WTC11 (cell line): ENCODE results near the gene TFPT. TPM values are rescaled to one million over a fixed set of nuclear protein-coding genes. Genes with fewer than 3 reads are reported as not detected.

ENCODE experiments used
- ATAC-seq: fragments of 200-7000 bp; cut with Tn5 transposase; 2 replicates; pipeline ENCODE4 v1.10.0; 2021; ENCODE audit warnings: mild to moderate bottlenecking, moderate library complexity
- CTCF ChIA-PET: fragments of 300-600 bp; sonication (Branson Sonifier 250); formaldehyde crosslinking; loops from one replicate; lab custom pipeline; 2021; ENCODE audit warnings: antibody characterized with exemption; lab: Charles Lee
- POLR2A ChIA-PET: fragments of 350-600 bp; sonication (Branson Sonifier 250); formaldehyde crosslinking; loops from one replicate; lab custom pipeline; 2021; ENCODE audit warnings: antibody characterized with exemption; lab: Charles Lee
- DNase-seq: peaks from one replicate; pipeline ENCODE4 v3.0.0; 2021; ENCODE audit warnings: low spot score
- H3K27ac Mint-ChIP-seq: 2 replicates; pipeline ENCODE4 v1.8.0; 2021; ENCODE audit warnings: mixed read lengths
- H3K27me3 Mint-ChIP-seq: 2 replicates; pipeline ENCODE4 v1.8.0; 2021; ENCODE audit warnings: low read depth, mild to moderate bottlenecking, moderate library complexity, mixed read lengths
- H3K36me3 Mint-ChIP-seq: 2 replicates; pipeline ENCODE4 v1.8.0; 2021; ENCODE audit warnings: mixed read lengths
- H3K4me1 Mint-ChIP-seq: 2 replicates; pipeline ENCODE4 v1.8.0; 2022; ENCODE audit warnings: mixed read lengths
- H3K4me3 Mint-ChIP-seq: 2 replicates; pipeline ENCODE4 v1.8.0; 2021; ENCODE audit warnings: mild to moderate bottlenecking, moderate library complexity, mixed read lengths
- H3K9me3 Mint-ChIP-seq: 2 replicates; pipeline ENCODE4 v1.8.0; 2021; ENCODE audit warnings: mixed read lengths
- ELF4 ChIP-seq: sonication (generic); formaldehyde crosslinking; IDR thresholded peaks from 2 replicates; pipeline ENCODE4 v1.8.1; 2022; ENCODE audit warnings: low read depth, mild to moderate bottlenecking, moderate library complexity, missing genetic modification reagents
- ETV6 ChIP-seq: sonication (generic); formaldehyde crosslinking; IDR thresholded peaks from 2 replicates; pipeline ENCODE4 v1.8.1; 2022; ENCODE audit warnings: mild to moderate bottlenecking, missing genetic modification reagents
- GRHL2 ChIP-seq: fragments of 250-450 bp; sonication (Bioruptor Pico); IDR thresholded peaks from 2 replicates; pipeline ENCODE4 v1.8.0; 2022; ENCODE audit warnings: mild to moderate bottlenecking, moderate library complexity; ENCODE audit not compliant: insufficient replicate concordance, severe bottlenecking
- MYBL2 ChIP-seq: sonication (generic); formaldehyde crosslinking; IDR thresholded peaks from 2 replicates; pipeline ENCODE4 v1.8.1; 2023; ENCODE audit warnings: mild to moderate bottlenecking, moderate library complexity, missing genetic modification reagents
- NR1H2 ChIP-seq: sonication (generic); formaldehyde crosslinking; IDR thresholded peaks from 2 replicates; pipeline ENCODE4 v1.9.0; 2021; ENCODE audit warnings: mild to moderate bottlenecking, moderate library complexity, missing genetic modification reagents
- NR2C2 ChIP-seq: sonication (generic); formaldehyde crosslinking; IDR thresholded peaks from 2 replicates; pipeline ENCODE4 v1.8.0; 2022; ENCODE audit warnings: mild to moderate bottlenecking, missing genetic modification reagents
- SMAD3 ChIP-seq: sonication (generic); formaldehyde crosslinking; IDR thresholded peaks from 2 replicates; pipeline ENCODE4 v1.8.0; 2022; ENCODE audit warnings: missing genetic modification reagents, mild to moderate bottlenecking, borderline replicate concordance
- SOX15 ChIP-seq: fragments of 250-450 bp; sonication (Bioruptor Pico); IDR thresholded peaks from 2 replicates; pipeline ENCODE4 v1.9.0; 2021; ENCODE audit warnings: mild to moderate bottlenecking
- TCF7 ChIP-seq: sonication (generic); formaldehyde crosslinking; IDR thresholded peaks from 2 replicates; pipeline ENCODE4 v1.8.0; 2022; ENCODE audit warnings: mild to moderate bottlenecking, low read depth, missing genetic modification reagents, moderate library complexity
- ZBTB21 ChIP-seq: sonication (generic); formaldehyde crosslinking; IDR thresholded peaks from 2 replicates; pipeline ENCODE4 v1.8.1; 2023; ENCODE audit warnings: mild to moderate bottlenecking, missing genetic modification reagents, borderline replicate concordance
- ZNF121 ChIP-seq: sonication (generic); formaldehyde crosslinking; IDR thresholded peaks from 2 replicates; pipeline ENCODE4 v1.8.0; 2023; ENCODE audit warnings: missing genetic modification reagents
- ZNF317 ChIP-seq: sonication (generic); formaldehyde crosslinking; IDR thresholded peaks from 2 replicates; pipeline ENCODE4 v1.8.1; 2023; ENCODE audit warnings: low read depth, mild to moderate bottlenecking, moderate library complexity, missing genetic modification reagents, borderline replicate concordance
- ZNF671 ChIP-seq: fragments of 250-450 bp; sonication (Bioruptor Pico); IDR thresholded peaks from 2 replicates; pipeline ENCODE4 v1.8.0; 2021; ENCODE audit warnings: mild to moderate bottlenecking
- total RNA-seq: library from RNA; stranded (reverse); gene quantifications from 3 replicates; pipeline ENCODE4 v1.2.3, GENCODE V29; 2021
- TF ChIP-seq, protein P1 (sequence below): fragments of 250-450 bp; sonication (Bioruptor Pico); IDR thresholded peaks from 2 replicates; pipeline ENCODE4 v2.1.2; 2022; ENCODE audit warnings: mild to moderate bottlenecking, moderate library complexity
- TF ChIP-seq, protein P2 (sequence below): sonication (generic); formaldehyde crosslinking; IDR thresholded peaks from 2 replicates; pipeline ENCODE4 v1.8.1; 2023; ENCODE audit warnings: mild to moderate bottlenecking, missing genetic modification reagents, moderate library complexity
- TF ChIP-seq, protein P3 (sequence below): sonication (generic); formaldehyde crosslinking; IDR thresholded peaks from 2 replicates; pipeline ENCODE4 v1.8.0; 2022; ENCODE audit warnings: mild to moderate bottlenecking, missing genetic modification reagents
- TF ChIP-seq, protein P4 (sequence below): sonication (generic); formaldehyde crosslinking; IDR thresholded peaks from 2 replicates; pipeline ENCODE4 v1.8.1; 2023; ENCODE audit warnings: mild to moderate bottlenecking, missing genetic modification reagents
- TF ChIP-seq, protein P5 (sequence below): fragments of 250-450 bp; sonication (Bioruptor Pico); IDR thresholded peaks from 2 replicates; pipeline ENCODE4 v1.9.0; 2021; ENCODE audit warnings: moderate library complexity, mild to moderate bottlenecking, inconsistent platforms, borderline replicate concordance
- TF ChIP-seq, protein P6 (sequence below): sonication (generic); formaldehyde crosslinking; IDR thresholded peaks from 2 replicates; pipeline ENCODE4 v1.8.1; 2023; ENCODE audit warnings: mild to moderate bottlenecking, missing genetic modification reagents, moderate library complexity

TFPT gene
- total RNA-seq, 1 experiment from 2014 or later = 24.6 TPM

DNA sequence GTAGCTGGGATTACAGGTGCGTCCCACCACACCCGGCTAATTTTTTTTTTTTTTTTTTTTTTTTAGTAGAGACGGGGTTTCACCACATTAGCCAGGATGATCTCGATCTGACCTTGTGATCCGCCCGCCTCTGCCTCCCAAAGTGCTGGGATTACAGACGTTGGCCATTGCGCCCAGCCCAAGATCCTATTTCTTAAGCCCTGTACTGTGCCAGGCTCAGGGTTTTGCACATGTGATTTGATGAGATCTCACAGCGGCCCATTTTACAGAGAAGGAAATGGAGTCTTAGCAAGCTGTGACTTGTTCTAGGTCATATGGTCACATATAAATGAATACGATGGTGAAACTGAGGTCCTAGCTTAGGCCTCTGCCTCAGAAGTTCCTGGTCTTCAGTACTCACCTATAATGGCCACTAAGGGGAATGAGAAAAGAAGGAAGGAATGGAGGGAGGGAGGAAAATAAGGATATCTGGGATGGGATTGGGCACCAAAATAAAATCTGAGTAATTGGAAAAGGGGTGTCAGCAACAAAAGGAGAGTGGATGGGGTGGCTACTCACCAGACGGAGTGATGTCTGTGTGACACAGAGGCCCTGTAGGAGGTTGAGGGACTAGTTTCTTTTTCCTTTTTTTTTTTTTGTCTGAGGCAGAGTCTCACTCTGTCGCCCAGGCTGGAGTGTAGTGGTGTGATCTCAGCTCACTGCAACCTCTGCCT is 16.1 kb downstream of the TFPT start:
- ATAC-seq (no peak), DNase-seq (no peak)
- Mint-ChIP-seq H3K4me3 (no peak overlapping the region), H3K36me3 (peaks cover 1% of the 10 kb centered on the region; the same call in 1 of the 2 replicates), H3K4me1 (peaks cover 8% of the 10 kb centered on the region), H3K27me3 (peaks cover 23% of the 10 kb centered on the region), H3K27ac (no peak overlapping the region), H3K9me3 (no peaks in the 10 kb centered on the region; the same call in 1 of the 2 replicates)
- ChIA-PET POLR2A (interaction anchor here (0.7 kb wide), 1 partner anchor 75 kb away, joined by 3 read pairs; no protein-coding TSS in a partner anchor), CTCF (interaction anchor here (0.7 to 1.6 kb wide), 4 partner anchors 29 to 293 kb away, joined by 3 to 6 read pairs (median 3); no protein-coding TSS in a partner anchor)
- TF ChIP-seq ZBTB21 (CRISPR knock-in tag) (no peak), MYBL2 (CRISPR knock-in tag) (no peak), ZNF317 (no peak), ELF4 (CRISPR knock-in tag) (no peak), NR1H2 (no peak), TCF7 (no peak)
- TF ChIP-seq, protein P1, sequence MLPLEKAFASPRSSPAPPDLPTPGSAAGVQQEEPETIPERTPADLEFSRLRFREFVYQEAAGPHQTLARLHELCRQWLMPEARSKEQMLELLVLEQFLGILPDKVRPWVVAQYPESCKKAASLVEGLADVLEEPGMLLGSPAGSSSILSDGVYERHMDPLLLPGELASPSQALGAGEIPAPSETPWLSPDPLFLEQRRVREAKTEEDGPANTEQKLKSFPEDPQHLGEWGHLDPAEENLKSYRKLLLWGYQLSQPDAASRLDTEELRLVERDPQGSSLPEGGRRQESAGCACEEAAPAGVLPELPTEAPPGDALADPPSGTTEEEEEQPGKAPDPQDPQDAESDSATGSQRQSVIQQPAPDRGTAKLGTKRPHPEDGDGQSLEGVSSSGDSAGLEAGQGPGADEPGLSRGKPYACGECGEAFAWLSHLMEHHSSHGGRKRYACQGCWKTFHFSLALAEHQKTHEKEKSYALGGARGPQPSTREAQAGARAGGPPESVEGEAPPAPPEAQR (CRISPR knock-in tag) = no peak
- TF ChIP-seq, protein P2, sequence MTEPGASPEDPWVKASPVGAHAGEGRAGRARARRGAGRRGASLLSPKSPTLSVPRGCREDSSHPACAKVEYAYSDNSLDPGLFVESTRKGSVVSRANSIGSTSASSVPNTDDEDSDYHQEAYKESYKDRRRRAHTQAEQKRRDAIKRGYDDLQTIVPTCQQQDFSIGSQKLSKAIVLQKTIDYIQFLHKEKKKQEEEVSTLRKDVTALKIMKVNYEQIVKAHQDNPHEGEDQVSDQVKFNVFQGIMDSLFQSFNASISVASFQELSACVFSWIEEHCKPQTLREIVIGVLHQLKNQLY (CRISPR knock-in tag) = no peak
- TF ChIP-seq, protein P3, sequence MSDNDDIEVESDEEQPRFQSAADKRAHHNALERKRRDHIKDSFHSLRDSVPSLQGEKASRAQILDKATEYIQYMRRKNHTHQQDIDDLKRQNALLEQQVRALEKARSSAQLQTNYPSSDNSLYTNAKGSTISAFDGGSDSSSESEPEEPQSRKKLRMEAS (CRISPR knock-in tag) = no peak
- TF ChIP-seq, protein P4, sequence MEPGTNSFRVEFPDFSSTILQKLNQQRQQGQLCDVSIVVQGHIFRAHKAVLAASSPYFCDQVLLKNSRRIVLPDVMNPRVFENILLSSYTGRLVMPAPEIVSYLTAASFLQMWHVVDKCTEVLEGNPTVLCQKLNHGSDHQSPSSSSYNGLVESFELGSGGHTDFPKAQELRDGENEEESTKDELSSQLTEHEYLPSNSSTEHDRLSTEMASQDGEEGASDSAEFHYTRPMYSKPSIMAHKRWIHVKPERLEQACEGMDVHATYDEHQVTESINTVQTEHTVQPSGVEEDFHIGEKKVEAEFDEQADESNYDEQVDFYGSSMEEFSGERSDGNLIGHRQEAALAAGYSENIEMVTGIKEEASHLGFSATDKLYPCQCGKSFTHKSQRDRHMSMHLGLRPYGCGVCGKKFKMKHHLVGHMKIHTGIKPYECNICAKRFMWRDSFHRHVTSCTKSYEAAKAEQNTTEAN = no peak

DNA sequence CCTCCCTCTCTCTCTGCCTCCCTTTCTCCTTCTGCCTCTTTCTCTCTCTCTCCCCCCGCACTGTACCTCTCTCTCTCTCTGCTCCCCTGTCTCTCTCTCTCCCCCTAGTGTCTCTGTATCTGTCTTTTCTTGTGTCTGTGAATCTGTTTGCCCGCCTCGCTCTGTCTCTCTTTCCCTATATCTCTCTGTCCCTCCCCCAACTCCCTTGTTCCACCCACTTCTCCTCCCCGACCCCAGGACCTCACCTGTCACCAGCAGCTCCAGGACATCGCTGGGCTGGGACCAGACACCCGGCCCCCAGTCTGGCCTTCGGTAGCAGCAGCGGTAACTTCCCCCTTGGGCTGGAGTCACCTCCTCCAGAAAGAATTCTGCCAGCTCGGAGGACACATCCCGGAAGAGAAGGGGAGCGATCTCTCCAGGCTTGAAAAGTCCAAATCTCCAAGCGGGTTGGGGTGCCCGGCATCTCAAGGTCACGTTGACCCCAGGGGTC is 18.8 kb downstream of the TFPT start:
- ATAC-seq (peak; percentile 64), DNase-seq (peak; percentile 44)
- CTCF ChIA-PET = interaction anchor here (0.6 to 3.9 kb wide), 13 partner anchors 18 to 304 kb away, joined by 3 to 68 read pairs (median 3); partner anchors contain the start of gene VSTM1
- Mint-ChIP-seq H3K9me3 (peaks cover 3% of the 10 kb centered on the region; the same call in 1 of the 2 replicates), H3K27ac (no peak overlapping the region), H3K4me3 (peak overlapping the region; percentile 77), H3K27me3 (peaks cover 34% of the 10 kb centered on the region), H3K4me1 (peaks cover 5% of the 10 kb centered on the region), H3K36me3 (no peaks in the 10 kb centered on the region; the same call in 1 of the 2 replicates)
- POLR2A ChIA-PET = interaction anchor here (0.6 to 1.2 kb wide), 4 partner anchors 19 to 231 kb away, joined by 3 to 5 read pairs (median 4); partner anchors contain the start of genes PRPF31 and TFPT
- TF ChIP-seq NR2C2 (CRISPR knock-in tag) (no peak), GRHL2 (no peak), ETV6 (CRISPR knock-in tag) (no peak), SOX15 (CRISPR knock-in tag) (no peak), NR1H2 (no peak), ZNF671 (no peak), ZNF121 (CRISPR knock-in tag) (no peak), SMAD3 (CRISPR knock-in tag) (no peak)
- TF ChIP-seq, protein P5, sequence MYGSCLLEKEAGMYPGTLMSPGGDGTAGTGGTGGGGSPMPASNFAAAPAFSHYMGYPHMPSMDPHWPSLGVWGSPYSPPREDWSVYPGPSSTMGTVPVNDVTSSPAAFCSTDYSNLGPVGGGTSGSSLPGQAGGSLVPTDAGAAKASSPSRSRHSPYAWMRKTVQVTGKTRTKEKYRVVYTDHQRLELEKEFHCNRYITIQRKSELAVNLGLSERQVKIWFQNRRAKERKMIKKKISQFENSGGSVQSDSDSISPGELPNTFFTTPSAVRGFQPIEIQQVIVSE (CRISPR knock-in tag) = no peak
- TF ChIP-seq, protein P6, sequence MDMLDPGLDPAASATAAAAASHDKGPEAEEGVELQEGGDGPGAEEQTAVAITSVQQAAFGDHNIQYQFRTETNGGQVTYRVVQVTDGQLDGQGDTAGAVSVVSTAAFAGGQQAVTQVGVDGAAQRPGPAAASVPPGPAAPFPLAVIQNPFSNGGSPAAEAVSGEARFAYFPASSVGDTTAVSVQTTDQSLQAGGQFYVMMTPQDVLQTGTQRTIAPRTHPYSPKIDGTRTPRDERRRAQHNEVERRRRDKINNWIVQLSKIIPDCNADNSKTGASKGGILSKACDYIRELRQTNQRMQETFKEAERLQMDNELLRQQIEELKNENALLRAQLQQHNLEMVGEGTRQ (CRISPR knock-in tag) = no peak
